HepG2 (cell line): Measurements from ENCODE around the gene CIAO2A. TPM values are rescaled to one million over a fixed set of nuclear protein-coding genes. Genes with fewer than 3 reads are reported as not detected.

ENCODE experiments used
- BCL6 ChIP-seq: IDR thresholded peaks from 2 replicates; pipeline ENCODE4 v1.6.1; 2016; ENCODE audit warnings: missing genetic modification reagents, missing compliant biosample characterization
- FLYWCH1 ChIP-seq: sonication (generic); formaldehyde crosslinking; IDR thresholded peaks from 2 replicates; pipeline ENCODE4 v1.8.1; 2023; ENCODE audit warnings: mild to moderate bottlenecking, missing genetic modification reagents
- MZF1 ChIP-seq: sonication (generic); formaldehyde crosslinking; IDR thresholded peaks from 2 replicates; pipeline ENCODE4 v1.8.1; 2023; ENCODE audit warnings: mild to moderate bottlenecking, missing genetic modification reagents, borderline replicate concordance
- PRPF4 ChIP-seq: fragments of 200-400 bp; formaldehyde crosslinking; IDR thresholded peaks from 2 replicates; pipeline ENCODE4 v1.6.1; 2016; ENCODE audit warnings: low read length, low read depth; ENCODE audit not compliant: poor library complexity, severe bottlenecking
- ZBTB7A ChIP-seq: sonication (generic); formaldehyde crosslinking; IDR thresholded peaks from 2 replicates; pipeline ENCODE4 v1.8.0; 2022; ENCODE audit warnings: mild to moderate bottlenecking, missing genetic modification reagents
- ZNF33A ChIP-seq: sonication (generic); formaldehyde crosslinking; IDR thresholded peaks from 2 replicates; pipeline ENCODE4 v1.5.1; 2020; ENCODE audit warnings: missing genetic modification reagents, mild to moderate bottlenecking, moderate library complexity, borderline replicate concordance
- ZNF383 ChIP-seq: sonication (generic); formaldehyde crosslinking; IDR thresholded peaks from 2 replicates; pipeline ENCODE4 v1.4.0; 2020; ENCODE audit warnings: missing genetic modification reagents, mild to moderate bottlenecking, borderline replicate concordance
- ZNF589 ChIP-seq: sonication (generic); formaldehyde crosslinking; conservative IDR thresholded peaks from 2 replicates; pipeline ENCODE4 v1.8.0; 2022; ENCODE audit warnings: mild to moderate bottlenecking, moderate library complexity, missing genetic modification reagents
- ZNF746 ChIP-seq: sonication (generic); formaldehyde crosslinking; IDR thresholded peaks from 2 replicates; pipeline ENCODE4 v1.8.0; 2022; ENCODE audit warnings: mild to moderate bottlenecking, missing genetic modification reagents
- ZNF883 ChIP-seq: sonication (generic); formaldehyde crosslinking; IDR thresholded peaks from 2 replicates; pipeline ENCODE4 v1.5.1; 2020; ENCODE audit warnings: mild to moderate bottlenecking, missing genetic modification reagents; ENCODE audit errors: not compliant biosample characterization
- polyA plus RNA-seq, 8 experiments: library from polyadenylated mRNA; depleted of rRNA in 3 of 8; stranded (reverse) in 7 of 8; unstranded in 1 of 8; fragments of >200 nt; fragmentation: Illumina TruSeq in 4 of 8; extraction: Trizol in 4 of 8; gene quantifications; 2 replicates each; pipeline versions ENCODE4 v1.2.1 to v1.2.3, GENCODE V29; 2011 to 2016; ENCODE audit warnings: low read depth in 4 of 8, missing spikeins in 1 of 8, mixed read lengths in 1 of 8; ENCODE audit not compliant: insufficient read depth in 1 of 8
- total RNA-seq, 5 experiments: library from RNA; depleted of rRNA; stranded (reverse); fragments of >200 nt; fragmentation: Illumina TruSeq; extraction: Trizol; gene quantifications; 2 replicates each; pipeline ENCODE4 v1.2.3, GENCODE V29; 2016; ENCODE audit warnings: low read depth in 1 of 5
- TF ChIP-seq, protein P1 (sequence below), 2 experiments: sonication (generic) in 1 of 2; formaldehyde crosslinking in 1 of 2; IDR thresholded peaks; 2 replicates each; pipeline versions ENCODE4 v1.5.1 to v1.6.1; 2011 to 2020; ENCODE audit warnings: borderline replicate concordance in 1 of 2, low read depth in 1 of 2, low read length in 1 of 2, mild to moderate bottlenecking in 1 of 2, missing genetic modification reagents in 1 of 2, moderate library complexity in 1 of 2
- TF ChIP-seq, protein P2 (sequence below): sonication (generic); formaldehyde crosslinking; IDR thresholded peaks from 2 replicates; pipeline ENCODE4 v1.5.1; 2020; ENCODE audit warnings: mild to moderate bottlenecking, missing genetic modification reagents, moderate library complexity
- TF ChIP-seq, protein P3 (sequence below): sonication (generic); formaldehyde crosslinking; IDR thresholded peaks from 2 replicates; pipeline ENCODE4 v1.4.0; 2020; ENCODE audit warnings: missing genetic modification reagents, borderline replicate concordance
- TF ChIP-seq, protein P4 (sequence below): IDR thresholded peaks from 2 replicates; pipeline ENCODE4 v1.6.1; 2018; ENCODE audit warnings: missing genetic modification reagents
- TF ChIP-seq, protein P5 (sequence below): IDR thresholded peaks from 2 replicates; pipeline ENCODE4 v1.6.1; 2012; ENCODE audit warnings: low read depth, low read length, improper control_type of control experiment

The CIAO2A gene
- total and polyA plus RNA-seq, 2 of the 13 experiments (the other 11 are each of a cell fraction or from before 2014, with no cell fraction given), result 83.0 to 100 TPM

DNA sequence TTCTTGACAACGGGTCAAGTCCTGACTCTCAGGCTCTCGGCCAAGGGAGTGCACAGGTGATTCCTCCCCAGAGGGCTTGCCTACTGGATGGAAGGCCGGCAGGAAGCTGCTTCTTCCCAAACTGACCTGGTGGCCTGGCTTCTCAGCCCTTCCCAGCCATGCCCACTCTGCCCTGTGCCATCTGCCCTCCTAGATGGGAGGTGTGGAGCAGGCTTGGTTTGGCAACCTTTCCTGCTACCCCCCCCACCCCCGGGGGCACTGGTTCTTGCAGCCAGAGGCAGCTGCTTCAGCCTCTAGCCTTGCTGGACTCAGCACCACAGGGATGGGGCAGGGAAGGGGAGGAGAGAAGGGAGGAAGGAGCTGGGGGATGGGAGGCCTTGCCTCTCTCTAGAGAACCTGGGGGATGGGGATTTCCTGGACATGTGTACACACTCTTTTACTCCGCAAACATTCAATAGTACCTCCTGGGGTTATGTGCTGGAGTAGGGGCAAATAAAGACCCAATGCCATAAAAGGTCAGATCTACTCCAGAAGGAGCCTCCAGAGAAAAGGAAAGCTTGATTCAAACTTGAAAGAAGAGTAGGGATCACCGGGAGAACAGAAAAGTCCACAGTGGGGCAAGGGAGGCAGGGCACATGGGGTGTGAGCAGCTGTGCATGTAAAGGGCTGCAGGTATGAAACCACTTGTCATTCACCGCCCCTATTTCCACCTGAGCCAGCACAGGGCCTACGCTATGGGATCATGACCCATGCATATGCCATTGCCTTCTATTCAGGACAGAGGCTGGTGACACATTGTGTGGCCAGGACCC is 43.2 kb downstream of the CIAO2A start (continued):
- TF ChIP-seq, protein P1, sequence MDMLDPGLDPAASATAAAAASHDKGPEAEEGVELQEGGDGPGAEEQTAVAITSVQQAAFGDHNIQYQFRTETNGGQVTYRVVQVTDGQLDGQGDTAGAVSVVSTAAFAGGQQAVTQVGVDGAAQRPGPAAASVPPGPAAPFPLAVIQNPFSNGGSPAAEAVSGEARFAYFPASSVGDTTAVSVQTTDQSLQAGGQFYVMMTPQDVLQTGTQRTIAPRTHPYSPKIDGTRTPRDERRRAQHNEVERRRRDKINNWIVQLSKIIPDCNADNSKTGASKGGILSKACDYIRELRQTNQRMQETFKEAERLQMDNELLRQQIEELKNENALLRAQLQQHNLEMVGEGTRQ (IDR thresholded peaks at IDR 0.05; ENCODE audit: low read depth, low read length), result no peak
- TF ChIP-seq, protein P1 (CRISPR knock-in tag; IDR thresholded peaks at IDR 0.05; ENCODE audit: borderline replicate concordance), result no peak; the same call in 1 of the 2 replicates
- no peak; the same call in 1 of the 2 replicates for TF ChIP-seq ZBTB7A (CRISPR knock-in tag)
- TF ChIP-seq, protein P2, sequence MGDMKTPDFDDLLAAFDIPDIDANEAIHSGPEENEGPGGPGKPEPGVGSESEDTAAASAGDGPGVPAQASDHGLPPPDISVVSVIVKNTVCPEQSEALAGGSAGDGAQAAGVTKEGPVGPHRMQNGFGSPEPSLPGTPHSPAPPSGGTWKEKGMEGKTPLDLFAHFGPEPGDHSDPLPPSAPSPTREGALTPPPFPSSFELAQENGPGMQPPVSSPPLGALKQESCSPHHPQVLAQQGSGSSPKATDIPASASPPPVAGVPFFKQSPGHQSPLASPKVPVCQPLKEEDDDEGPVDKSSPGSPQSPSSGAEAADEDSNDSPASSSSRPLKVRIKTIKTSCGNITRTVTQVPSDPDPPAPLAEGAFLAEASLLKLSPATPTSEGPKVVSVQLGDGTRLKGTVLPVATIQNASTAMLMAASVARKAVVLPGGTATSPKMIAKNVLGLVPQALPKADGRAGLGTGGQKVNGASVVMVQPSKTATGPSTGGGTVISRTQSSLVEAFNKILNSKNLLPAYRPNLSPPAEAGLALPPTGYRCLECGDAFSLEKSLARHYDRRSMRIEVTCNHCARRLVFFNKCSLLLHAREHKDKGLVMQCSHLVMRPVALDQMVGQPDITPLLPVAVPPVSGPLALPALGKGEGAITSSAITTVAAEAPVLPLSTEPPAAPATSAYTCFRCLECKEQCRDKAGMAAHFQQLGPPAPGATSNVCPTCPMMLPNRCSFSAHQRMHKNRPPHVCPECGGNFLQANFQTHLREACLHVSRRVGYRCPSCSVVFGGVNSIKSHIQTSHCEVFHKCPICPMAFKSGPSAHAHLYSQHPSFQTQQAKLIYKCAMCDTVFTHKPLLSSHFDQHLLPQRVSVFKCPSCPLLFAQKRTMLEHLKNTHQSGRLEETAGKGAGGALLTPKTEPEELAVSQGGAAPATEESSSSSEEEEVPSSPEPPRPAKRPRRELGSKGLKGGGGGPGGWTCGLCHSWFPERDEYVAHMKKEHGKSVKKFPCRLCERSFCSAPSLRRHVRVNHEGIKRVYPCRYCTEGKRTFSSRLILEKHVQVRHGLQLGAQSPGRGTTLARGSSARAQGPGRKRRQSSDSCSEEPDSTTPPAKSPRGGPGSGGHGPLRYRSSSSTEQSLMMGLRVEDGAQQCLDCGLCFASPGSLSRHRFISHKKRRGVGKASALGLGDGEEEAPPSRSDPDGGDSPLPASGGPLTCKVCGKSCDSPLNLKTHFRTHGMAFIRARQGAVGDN (CRISPR knock-in tag), result peak; percentile 28; the same call in 1 of the 2 replicates
- TF ChIP-seq ZNF746, result no peak
- no peak for TF ChIP-seq FLYWCH1
- no peak for TF ChIP-seq MZF1 (CRISPR knock-in tag)
- TF ChIP-seq ZNF883 (CRISPR knock-in tag), result no peak
- TF ChIP-seq BCL6, result peak; percentile 91
- no peak for TF ChIP-seq ZNF589 (CRISPR knock-in tag)
- TF ChIP-seq, protein P3, sequence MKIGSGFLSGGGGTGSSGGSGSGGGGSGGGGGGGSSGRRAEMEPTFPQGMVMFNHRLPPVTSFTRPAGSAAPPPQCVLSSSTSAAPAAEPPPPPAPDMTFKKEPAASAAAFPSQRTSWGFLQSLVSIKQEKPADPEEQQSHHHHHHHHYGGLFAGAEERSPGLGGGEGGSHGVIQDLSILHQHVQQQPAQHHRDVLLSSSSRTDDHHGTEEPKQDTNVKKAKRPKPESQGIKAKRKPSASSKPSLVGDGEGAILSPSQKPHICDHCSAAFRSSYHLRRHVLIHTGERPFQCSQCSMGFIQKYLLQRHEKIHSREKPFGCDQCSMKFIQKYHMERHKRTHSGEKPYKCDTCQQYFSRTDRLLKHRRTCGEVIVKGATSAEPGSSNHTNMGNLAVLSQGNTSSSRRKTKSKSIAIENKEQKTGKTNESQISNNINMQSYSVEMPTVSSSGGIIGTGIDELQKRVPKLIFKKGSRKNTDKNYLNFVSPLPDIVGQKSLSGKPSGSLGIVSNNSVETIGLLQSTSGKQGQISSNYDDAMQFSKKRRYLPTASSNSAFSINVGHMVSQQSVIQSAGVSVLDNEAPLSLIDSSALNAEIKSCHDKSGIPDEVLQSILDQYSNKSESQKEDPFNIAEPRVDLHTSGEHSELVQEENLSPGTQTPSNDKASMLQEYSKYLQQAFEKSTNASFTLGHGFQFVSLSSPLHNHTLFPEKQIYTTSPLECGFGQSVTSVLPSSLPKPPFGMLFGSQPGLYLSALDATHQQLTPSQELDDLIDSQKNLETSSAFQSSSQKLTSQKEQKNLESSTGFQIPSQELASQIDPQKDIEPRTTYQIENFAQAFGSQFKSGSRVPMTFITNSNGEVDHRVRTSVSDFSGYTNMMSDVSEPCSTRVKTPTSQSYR (CRISPR knock-in tag), result peak; percentile 78; the same call in 1 of the 2 replicates
- TF ChIP-seq ZNF33A (CRISPR knock-in tag), result no peak
- TF ChIP-seq, protein P4, sequence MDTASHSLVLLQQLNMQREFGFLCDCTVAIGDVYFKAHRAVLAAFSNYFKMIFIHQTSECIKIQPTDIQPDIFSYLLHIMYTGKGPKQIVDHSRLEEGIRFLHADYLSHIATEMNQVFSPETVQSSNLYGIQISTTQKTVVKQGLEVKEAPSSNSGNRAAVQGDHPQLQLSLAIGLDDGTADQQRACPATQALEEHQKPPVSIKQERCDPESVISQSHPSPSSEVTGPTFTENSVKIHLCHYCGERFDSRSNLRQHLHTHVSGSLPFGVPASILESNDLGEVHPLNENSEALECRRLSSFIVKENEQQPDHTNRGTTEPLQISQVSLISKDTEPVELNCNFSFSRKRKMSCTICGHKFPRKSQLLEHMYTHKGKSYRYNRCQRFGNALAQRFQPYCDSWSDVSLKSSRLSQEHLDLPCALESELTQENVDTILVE (CRISPR knock-in tag), result no peak
- TF ChIP-seq ZNF383 (CRISPR knock-in tag), result no peak
- TF ChIP-seq PRPF4, result peak; percentile 84
- TF ChIP-seq, protein P5, sequence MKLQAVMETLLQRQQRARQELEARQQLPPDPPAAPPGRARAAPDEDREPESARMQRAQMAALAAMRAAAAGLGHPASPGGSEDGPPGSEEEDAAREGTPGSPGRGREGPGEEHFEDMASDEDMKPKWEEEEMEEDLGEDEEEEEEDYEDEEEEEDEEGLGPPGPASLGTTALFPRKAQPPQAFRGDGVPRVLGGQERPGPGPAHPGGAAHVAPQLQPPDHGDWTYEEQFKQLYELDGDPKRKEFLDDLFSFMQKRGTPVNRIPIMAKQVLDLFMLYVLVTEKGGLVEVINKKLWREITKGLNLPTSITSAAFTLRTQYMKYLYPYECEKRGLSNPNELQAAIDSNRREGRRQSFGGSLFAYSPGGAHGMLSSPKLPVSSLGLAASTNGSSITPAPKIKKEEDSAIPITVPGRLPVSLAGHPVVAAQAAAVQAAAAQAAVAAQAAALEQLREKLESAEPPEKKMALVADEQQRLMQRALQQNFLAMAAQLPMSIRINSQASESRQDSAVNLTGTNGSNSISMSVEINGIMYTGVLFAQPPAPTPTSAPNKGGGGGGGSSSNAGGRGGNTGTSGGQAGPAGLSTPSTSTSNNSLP, result no peak
